GM19035 (cell line): ENCODE results near the gene TRIM45.
"Not testable (repeated sequence)": the region's sequence is repeated elsewhere in the genome, so short reads cannot be mapped to it uniquely, and the experiment has no call there.

ENCODE experiments used
- ATAC-seq: cut with Tn5 transposase; IDR thresholded peaks from one replicate; pipeline ENCODE4 v1.9.1; 2021; ENCODE audit not compliant: unreplicated experiment

Gene TRIM45

DNA sequence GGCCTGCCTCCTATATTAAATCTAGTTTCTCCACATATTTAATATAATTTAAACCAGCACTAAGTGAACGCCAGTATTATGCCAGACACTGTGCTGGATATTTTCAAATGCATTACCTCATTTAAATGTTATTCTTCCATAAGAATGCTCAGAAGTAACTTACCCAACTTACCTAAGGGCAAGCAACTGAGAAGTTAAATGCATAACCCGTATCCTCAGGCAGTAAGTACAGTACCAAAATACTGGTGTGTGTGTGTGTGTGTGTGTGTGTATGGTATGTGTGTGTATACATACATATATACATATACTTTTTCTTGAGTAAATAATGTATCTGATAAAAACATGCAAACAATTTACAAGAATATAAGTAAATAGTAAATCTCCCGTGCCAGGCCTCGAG lies 9.0 kb upstream of the TRIM45 start:
- no peak for ATAC-seq

DNA sequence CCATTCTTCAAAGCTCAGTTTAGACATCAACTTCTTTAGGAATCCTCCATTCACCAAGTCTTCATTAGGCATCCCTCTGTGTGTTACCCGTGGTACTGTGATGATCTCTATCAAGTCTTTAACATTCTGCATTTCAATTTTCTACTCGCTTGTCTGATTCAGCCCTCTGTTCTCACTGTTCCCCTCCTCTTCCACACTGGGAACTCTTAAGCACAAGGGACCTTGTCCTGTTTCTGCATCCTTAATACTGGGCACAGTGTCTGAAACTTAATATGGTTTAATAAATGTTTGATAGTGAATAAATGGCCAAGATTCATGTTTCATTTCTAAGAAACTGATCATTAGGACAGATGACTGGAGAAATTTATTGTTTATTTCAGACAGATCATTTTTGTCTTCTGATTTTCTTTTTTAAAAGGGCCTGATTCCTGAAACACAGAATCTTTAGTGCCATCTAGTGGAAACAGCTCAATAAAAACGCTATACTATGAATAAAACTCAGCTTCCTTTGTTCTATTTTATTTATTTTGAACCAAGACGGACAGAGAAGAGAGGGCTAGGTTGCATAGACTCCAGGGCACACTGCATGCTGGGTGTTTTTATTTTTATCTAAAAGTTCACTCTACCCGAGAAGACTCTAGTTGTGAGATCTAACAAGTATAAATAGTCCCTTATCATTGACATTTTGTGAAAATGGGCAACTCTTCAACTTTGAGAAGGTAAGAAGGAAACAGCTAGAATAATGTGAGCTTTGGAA lies 7.0 kb upstream of the TRIM45 start:
- ATAC-seq, result no peak

DNA sequence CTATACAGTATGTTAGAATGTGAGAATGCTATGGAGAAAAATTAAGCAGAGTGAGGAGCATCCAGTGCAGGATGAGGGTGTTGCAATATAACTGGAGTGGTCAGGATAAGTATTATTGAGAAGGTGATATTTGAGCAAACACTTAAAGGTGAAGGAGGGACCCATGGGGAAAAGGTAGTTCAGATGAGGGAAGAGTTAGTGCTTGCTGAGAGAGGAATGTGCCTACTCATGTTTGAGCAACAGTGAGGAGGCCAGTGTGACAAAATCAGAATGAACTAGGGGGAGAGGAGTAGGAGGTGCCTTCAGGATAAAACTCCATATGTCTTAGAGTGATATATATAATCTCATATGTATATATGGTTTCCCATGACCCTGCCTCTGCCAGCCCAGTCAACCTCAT lies 6.2 kb upstream of the TRIM45 start:
- no peak for ATAC-seq

DNA sequence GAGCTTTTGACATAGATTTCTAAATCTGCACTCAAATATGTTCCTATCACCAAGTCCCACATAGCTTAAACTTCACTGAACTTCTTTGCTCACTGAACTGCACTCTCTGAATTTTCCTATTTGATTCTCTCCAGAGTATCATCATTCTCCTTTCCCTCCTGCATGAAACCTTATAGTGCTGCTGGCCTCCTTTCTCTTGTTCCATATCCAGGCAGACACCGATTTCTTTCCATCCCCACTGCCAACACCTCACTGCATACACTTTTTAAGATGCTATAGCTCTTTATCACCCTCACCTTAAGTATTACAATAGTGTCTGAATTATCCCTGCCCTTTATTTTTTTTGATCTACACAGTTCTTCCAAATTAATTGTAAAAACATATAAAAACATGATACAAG lies 3.1 kb upstream of the TRIM45 start:
- ATAC-seq, result no peak

DNA sequence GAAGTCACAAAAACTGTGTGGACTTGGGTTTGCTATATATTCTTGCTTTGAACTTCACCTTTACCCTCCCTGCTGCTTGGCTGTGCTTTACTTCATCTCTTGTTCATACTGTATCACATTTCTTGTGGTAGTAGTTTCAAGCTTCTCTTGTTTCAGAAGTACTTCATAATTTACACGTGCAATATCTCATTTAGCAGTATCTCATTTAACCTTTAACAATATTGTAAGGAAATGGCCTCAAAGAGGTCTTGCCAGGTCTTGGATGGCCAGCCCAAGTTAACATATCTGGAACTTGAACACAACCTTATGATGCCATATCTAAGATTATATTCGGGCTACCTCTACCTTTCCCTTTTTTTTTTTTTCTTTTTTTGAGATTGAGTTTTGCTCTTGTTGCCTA lies 1.7 kb upstream of the TRIM45 start:
- ATAC-seq, result no peak

DNA sequence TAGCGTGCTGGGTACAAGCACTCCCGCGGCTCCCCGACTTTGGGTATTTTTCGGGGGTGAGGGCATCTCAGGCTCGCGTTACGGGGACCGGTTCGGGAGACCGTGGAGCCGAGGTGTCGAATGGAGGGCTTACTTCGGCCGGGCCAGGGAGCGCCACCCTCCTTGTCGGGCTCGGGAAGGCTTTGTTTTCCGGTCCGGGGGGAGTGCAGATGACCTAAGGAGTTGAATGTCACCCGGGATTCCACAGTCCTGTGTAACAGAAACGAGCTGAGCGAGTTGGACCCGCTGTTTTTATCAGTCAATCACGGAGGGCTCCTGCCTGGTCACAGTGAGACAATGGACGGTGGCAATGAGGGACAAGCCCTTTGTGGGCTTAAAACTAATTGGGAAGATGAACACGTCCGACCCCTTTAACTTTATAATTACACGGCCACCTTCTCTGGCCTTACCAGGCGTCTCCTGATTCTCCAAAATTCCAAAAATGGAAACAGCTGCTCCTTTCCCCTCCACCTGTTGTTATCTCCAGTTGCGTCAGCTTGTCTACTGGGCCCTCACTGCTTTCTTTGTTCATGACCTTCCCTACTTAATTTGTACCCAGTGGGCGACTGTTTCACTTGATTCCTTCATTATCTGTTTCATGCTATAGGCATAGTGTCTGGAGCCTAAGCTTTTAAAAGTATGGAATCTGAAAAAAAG lies 929 bp upstream of the TRIM45 start:
- no peak for ATAC-seq

DNA sequence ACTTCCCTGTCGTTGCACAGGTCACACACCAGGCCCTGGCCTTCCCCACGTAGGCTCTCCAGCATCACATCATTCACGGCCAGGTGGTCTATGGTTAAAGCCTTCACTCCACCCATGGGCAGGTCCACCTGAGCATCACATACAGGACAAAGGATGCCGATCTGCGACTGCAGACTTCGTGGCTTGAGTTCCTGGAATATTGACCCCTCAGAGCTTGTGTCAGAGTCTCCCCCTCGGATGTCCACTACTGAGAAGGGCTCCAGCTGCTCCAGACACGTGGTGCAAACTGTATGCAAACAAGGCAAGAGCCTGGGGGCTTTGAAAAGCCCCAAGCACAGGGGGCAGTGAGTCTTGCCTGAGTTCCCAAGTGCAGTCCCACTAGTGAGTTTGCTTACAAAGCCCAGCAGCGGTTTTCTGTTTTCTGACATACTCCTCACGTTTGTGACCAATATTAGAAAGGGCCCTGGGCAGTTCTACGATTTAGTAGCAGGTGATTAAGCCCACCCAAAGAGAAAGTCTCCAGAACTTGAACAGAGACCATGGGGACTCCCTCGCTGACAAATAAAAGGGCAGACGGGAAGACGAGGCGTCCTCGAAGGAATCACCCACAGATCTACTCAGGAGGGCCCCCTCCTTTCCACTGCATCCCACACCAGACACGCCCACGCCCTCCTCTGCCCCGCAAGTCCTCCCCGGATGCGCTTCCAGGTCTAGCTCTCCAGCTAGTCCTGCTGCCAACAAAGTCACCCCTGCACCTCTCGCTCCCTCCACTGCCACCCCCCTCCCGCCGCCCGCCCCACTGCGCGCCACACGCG lies 568 bp downstream of the TRIM45 start:
- ATAC-seq, result no peak

DNA sequence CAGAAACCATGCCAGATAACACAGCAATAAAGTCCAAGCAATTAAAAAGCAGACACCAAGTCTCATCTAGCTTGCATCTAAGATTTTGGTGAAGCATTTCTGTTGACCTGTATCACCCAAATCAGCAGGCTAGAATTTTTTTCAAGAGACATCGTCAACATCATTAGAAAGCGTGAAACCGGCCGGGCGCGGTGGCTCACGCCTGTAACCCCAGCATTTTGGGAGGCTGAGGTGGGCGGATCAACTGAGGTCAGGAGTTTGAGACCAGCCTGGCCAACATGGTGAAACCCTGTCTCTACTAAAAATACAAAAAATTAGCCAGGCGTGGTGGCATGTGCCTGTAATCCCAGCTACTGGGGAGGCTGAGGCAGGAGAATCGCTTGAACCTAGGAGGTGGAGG lies 2.4 kb downstream of the TRIM45 start:
- not testable (repeated sequence) for ATAC-seq

DNA sequence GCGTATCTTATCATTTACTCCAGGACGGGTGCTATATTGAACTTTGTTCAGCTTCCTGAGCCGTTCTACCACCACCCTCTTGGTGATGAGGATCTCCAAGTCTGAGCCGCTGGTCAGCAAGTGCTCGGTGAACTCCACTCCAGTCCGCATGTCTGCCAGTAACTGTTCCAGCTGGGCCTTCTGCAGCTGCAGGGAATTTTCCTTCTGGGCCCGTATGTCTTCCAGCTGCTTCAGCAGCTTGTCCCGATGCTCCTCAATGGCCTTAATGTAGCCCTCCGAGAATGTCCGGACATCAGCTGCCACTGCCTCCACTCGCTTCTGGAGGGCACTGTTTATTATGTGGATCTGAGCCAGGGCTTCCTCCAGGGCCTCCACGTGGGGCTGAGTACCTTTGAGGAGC lies 3.4 kb downstream of the TRIM45 start:
- no peak for ATAC-seq

DNA sequence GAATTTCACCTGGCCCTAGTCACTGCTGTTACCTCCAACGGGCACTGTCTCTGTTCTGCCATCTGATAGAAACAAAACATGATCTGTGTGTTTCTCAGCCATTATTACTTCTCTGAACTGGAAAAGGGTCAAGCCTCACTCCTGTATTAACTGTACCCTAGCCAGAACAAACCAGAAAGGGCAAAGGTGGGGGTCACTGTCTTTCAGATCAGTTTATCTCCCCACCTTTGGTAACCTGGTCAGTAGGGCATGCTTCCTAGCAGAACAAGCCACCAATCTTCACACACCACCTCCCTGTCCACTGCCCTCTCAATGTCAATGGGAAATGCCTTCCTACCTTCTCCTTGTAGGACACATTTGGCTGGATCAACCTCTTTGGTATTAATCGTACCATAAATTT lies 3.9 kb downstream of the TRIM45 start:
- ATAC-seq, result no peak

DNA sequence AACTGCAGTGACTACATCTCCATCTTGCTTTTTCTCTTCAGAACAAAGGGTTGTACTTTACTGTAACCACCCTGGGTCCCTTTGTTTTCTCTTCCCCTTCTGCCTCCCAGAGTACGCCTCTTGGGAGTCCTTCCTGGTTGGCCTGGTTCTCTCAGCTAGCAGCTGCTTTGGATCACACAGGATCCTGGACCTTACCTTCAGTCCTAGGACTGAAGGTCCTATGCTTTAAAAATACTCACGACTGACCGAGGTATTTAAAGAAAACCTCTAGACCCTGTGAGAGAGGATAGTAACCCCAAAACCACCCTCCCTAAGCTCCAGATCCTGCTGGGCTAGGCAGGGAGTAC lies 4.8 kb downstream of the TRIM45 start:
- ATAC-seq, result no peak

DNA sequence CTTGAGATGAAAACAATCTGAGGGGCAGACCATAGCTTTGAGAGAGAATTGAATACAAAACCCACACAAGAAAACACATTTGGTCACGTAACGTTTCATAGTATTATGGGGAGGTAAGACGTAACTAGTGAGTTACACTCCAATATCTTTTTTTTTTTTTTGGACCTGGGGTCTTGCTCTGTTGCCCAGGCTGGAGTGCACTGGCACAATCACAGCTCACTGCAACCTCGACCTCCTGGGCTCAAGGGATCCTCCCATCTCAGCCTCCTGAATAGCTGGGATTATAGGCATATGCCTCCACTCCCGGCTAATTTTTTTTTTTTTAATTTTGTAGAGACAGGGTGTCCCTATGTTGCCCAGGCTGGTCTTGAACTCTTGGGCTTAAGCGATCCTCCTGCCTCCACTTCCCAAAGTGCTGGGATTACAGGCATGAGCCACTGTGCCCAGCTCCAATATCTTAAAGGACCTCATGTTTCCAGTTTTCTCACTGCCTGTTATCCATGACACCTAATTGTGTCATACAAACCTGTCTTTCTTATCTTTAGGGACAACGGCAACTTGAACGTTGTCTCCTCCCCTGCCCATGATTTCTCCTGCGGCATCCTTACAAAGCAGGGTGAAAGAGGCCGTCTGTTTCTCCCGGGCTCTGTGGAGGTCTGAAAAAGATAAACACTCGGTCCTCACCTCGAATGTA lies 5.3 kb downstream of the TRIM45 start:
- no peak for ATAC-seq

DNA sequence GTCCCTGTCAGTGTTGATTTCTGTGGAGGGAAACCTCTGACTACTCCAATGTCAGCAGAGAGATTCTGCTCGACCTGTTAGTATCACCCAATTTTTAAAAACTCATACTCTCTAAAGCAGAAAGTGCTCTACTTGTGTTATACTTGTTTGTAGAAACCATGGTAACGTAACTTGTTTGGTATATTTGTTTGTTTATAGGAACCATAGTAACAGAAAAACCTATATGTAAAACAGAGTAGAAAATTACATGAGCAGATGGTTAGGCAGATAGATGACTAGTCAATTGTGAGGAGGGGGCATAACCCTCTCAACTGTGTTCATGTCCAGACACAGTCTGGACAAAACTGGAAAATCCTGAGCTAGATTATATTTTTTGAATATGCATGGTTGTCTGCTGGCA lies 6.7 kb downstream of the TRIM45 start:
- no peak for ATAC-seq

DNA sequence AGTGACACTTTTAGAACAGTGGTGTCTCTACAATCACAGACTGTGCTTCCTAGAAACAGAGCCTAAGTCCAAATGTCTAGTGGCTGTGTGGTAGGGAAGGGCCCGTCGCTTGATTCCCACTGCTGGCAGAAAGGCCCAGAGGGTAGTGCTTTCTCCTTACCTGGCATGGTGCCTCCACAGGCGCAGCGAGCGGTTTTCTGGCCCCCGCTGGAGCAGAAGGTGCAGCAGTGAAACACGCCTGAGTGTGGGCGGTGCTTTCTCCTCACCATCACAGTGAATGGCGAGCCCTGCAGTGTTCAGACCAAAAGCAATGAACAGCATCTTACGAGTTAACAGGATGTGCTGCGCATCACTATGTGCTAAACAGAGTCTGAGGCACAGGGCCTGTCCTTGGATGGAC lies 8.3 kb downstream of the TRIM45 start:
- no peak for ATAC-seq

DNA sequence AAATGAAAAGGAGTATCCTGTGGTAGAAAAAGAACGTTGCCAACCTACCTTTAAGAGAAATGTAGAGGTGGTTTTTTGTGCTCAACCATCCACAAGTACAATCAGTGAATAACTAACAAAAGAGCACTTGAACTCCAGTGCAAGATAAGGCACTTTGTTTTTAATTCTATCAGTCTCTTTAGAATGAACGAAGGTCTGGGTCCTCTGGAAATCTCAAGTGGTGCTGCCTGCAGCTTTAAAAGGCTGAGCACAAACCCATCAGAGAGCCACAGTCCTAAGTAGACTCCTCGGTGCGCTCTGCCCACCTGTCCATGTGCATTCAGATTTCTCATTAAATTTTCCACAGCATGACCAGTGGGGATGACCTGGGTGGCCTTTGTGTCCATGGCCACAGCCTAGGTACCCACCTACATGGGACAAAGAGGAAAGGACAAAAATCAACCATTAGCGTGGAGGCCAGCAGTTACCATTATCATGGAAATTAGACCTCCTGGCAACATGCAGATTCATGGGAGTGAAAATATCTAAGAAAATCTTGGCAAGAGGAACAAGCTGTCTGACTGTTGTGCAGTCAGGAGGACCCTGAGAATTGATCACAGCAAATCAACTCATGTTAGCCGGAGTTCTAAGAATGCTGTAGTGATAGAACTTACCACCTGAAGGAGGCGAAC lies 9.4 kb downstream of the TRIM45 start:
- ATAC-seq, result no peak

DNA sequence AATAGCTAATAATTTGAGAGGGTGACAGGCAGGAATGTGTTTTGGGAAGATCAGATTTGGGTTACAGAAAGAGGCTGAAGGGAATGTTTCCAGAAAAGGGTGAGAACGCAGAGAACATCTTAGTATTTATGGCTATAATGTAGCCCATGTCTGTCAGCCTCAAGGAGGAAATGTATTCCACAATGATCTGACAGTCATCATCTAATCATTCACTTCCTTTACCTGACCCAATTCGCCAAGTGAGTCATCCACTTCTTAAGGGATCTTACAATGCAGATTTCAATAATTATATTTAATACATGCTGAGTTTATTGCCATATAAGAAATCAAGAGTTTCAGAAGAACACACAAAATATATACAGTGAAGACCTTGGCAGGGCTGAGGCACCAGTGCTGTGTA lies 10.8 kb downstream of the TRIM45 start:
- ATAC-seq, result no peak

DNA sequence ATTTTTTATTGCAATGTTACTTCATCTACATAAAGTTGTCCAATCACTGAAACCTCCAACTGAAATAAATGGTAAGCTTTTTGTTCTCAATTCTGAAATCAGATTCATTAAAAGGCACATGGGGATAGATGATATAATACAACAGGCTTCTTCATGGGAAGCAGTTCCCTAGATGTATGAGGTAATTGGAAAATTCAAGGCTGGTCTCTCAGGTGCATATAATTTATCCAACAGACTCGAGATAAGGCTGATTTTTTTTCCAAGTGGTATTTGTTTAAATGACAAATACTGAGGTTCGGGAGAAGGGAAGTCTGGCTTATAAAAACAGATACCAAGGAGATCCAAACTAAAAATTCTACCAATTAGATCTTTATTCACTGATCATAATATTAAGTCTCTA lies 14.2 kb downstream of the TRIM45 start:
- ATAC-seq, result no peak

DNA sequence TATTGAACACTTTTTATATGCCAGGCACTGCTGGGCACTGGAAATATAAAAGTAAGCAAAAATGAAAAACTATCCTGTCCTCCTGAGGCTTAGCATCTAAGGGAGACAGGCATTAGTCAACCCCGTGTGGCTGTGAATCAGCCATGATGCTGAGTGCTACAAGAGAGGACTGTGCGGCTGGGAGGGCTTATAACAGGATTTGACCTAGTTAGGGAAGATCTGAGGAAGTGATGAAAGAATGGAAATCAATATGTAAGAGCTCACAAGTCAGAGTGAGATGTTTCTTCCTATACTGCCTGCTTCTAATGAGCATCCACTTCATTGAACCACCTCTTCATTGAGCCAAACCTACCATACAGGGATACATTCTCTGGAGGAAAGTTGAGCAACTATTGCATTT lies 15.1 kb downstream of the TRIM45 start:
- ATAC-seq, result no peak

DNA sequence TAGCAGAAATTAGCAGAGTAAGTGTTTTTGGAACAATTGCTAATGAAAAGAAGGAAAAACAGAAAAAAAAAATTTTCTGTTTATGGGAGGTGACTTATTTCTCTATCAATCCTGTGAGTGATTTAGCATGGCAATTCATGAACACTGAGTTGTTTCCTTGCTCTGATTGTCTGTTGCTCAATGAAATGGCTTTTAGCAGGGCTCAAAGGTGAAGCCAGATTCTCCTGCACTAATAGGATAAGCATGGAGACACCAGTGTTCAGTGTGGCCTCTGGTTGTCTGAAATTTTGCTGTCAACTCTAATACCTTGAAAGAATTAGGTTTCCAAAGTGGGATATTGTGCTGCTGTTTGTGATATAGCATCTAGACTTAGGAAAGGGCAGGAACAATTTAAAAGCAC lies 15.8 kb downstream of the TRIM45 start:
- ATAC-seq, result no peak

DNA sequence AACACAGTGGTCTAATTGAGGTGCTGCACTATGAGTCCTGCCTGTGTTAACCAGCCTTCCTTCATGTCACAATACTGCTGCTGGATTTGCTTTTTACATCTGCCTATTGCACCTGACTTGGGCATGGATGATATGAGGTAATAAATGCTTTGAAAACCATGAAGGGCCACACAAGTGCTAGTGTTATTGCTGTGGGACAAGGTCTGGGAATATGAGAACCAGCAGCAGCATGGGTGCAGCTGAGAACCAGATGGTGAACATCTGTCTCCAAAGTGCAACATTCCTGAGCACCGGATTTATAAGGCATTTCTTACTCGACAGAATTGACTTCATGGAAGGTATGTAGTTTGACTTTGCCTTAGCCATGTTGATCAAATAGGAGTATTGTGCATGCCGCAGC lies 16.6 kb downstream of the TRIM45 start:
- no peak for ATAC-seq

DNA sequence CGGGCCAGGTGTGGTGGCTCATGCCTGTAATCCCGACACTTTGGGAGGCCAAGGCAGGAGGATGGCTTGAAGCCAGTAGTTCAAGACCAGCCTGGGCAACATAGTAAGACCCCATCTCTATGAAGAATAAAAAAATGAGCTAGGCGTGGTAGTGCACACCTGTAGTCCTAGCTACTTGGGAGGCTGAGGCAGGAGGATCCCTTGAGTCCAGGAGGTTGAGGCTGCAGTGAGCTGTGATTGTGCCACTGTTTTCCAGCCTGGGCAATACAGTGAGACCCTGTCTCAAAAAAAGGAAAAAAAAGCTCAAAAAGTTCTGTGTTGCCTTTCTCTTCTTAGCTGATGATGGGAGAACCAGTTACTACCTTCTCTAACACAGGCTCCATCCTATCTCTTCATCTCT lies 19.7 kb downstream of the TRIM45 start:
- ATAC-seq, result not testable (repeated sequence)
